Kidney (tissue), 14 donors: Measurements from ENCODE around the gene VWC2. TPM values are rescaled to one million over a fixed set of nuclear protein-coding genes. Genes with fewer than 3 reads are reported as not detected.

Source experiments
- DNase-seq, 5 donors: peaks; one replicate each; pipeline ENCODE4 v3.0.0-alpha.2; 2013 to 2020
- FAIRE-seq: peaks from 2 replicates; lab custom pipeline; 2012; peaks lifted over from hg19 to GRCh38; lab: Jason Lieb, UNC
- H3K27ac ChIP-seq, 2 donors: one replicate each; pipeline ENCODE4 v1.7.0; 2013; ENCODE audit warnings: low read depth in 2 of 2, low read length in 2 of 2, inconsistent platforms in 1 of 2
- H3K27me3 ChIP-seq: one replicate; pipeline ENCODE4 v1.7.1; 2013; ENCODE audit warnings: low read length, inconsistent platforms; ENCODE audit not compliant: control insufficient read depth, insufficient read depth
- H3K36me3 ChIP-seq, 3 donors: one replicate each; pipeline versions ENCODE4 v1.7.0 to v1.7.1; 2013; ENCODE audit warnings: low read length in 3 of 3, control low read depth in 1 of 3, inconsistent platforms in 1 of 3; ENCODE audit not compliant: insufficient read depth in 3 of 3, control insufficient read depth in 2 of 3
- H3K4me1 ChIP-seq, 3 donors: one replicate each; pipeline versions ENCODE4 v1.7.0 to v1.7.1; 2013; ENCODE audit warnings: low read length in 3 of 3, inconsistent platforms in 1 of 3, low read depth in 1 of 3; ENCODE audit not compliant: control insufficient read depth in 2 of 3, insufficient read depth in 2 of 3
- H3K4me3 ChIP-seq, 3 donors: one replicate each; pipeline versions ENCODE4 v1.7.0 to v1.8.1; 2013; ENCODE audit warnings: low read length in 3 of 3, control low read depth in 1 of 3, inconsistent platforms in 1 of 3
- H3K9ac ChIP-seq, 3 donors: one replicate each; pipeline versions ENCODE4 v1.7.0 to v1.7.1; 2013; ENCODE audit warnings: low read length in 3 of 3, control low read depth in 1 of 3, inconsistent platforms in 1 of 3
- H3K9me3 ChIP-seq, 3 donors: one replicate each; pipeline versions ENCODE4 v1.7.0 to v1.7.1; 2013; ENCODE audit warnings: low read length in 3 of 3, control low read depth in 1 of 3, inconsistent platforms in 1 of 3; ENCODE audit not compliant: control insufficient read depth in 2 of 3, insufficient read depth in 1 of 3
- intact Hi-C: fragments of 100-400 bp; cut with DNase I; formaldehyde crosslinking; loops from one replicate; pipeline ENCODE4 v1.11.1; 2022
- polyA plus RNA-seq: library from polyadenylated mRNA; stranded (reverse); fragments of 350-450 nt; fragmentation: Illumina TruSeq; extraction: RNeasy Lipid Tissue Mini Kit (QIAGEN cat#74804); gene quantifications from one replicate; pipeline ENCODE4 v1.2.3, GENCODE V29; 2014; ENCODE audit warnings: low read depth, low replicate concordance; ENCODE audit not compliant: insufficient read depth
- total RNA-seq: library from RNA; stranded (reverse); fragmentation: NEBNext Ultra II Directional; extraction: Animal tissue kit (Norgen Biotek cat#: 25700); gene quantifications from one replicate; pipeline ENCODE4 v1.2.1, GENCODE V29; 2021
- TF ChIP-seq, protein P1 (sequence below): IDR thresholded peaks from 3 replicates; pipeline ENCODE4 v1.5.1; 2012; ENCODE audit warnings: mild to moderate bottlenecking, moderate library complexity, borderline replicate concordance; ENCODE audit not compliant: insufficient read depth; ENCODE audit errors: extremely low read depth
- donor health status: control.
- donor health status: control.
- donor health status: control.
- donor health status: control.
- donor health status: control.
- donor health status: DM: yes; HTN: yes; CAD: no.
- donor health status: Normal renal cell carcinoma (clear cell type).

Gene VWC2
- total and polyA plus RNA-seq, 2 donors from 2014 or later = 0.06 to 0.13 TPM

DNA sequence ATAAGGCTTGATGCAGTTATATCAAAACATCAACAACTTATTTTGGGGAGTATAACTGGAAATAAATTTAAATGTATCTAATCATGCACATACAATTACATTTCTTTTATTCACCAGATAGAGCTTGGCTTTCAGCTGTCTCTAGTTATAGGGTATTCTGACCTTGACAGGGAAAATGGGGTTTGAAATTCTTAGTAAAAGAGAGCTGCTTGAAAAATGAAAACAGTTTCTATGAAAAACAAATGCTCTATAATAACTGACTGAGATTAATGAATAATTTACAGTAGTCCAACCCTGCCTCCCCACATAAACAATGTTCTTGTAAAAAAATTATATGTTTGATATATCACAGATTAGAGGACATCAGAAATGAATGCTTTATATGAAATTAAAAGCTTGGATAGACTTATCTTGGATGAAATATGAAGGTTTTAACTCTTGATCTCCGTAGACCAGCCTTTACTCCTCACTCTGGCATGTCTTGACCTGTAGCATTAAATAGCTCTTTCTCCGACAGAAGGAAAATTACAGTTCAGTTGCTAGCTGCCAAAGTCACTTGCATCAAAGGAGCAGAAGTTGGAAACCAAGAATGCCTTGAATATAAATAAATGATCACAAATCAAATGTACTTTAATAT is 32.1 kb downstream of the VWC2 start:
- Histone ChIP-seq H3K4me3 (no peak overlapping the region), H3K9ac (no peak overlapping the region), H3K9me3 (no peaks in the 10 kb centered on the region), H3K4me1 (no peaks in the 10 kb centered on the region), H3K27me3 (no peaks in the 10 kb centered on the region), H3K36me3 (no peaks in the 10 kb centered on the region), H3K27ac (no peak overlapping the region)
- TF ChIP-seq, protein P1, sequence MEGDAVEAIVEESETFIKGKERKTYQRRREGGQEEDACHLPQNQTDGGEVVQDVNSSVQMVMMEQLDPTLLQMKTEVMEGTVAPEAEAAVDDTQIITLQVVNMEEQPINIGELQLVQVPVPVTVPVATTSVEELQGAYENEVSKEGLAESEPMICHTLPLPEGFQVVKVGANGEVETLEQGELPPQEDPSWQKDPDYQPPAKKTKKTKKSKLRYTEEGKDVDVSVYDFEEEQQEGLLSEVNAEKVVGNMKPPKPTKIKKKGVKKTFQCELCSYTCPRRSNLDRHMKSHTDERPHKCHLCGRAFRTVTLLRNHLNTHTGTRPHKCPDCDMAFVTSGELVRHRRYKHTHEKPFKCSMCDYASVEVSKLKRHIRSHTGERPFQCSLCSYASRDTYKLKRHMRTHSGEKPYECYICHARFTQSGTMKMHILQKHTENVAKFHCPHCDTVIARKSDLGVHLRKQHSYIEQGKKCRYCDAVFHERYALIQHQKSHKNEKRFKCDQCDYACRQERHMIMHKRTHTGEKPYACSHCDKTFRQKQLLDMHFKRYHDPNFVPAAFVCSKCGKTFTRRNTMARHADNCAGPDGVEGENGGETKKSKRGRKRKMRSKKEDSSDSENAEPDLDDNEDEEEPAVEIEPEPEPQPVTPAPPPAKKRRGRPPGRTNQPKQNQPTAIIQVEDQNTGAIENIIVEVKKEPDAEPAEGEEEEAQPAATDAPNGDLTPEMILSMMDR = no peak
- FAIRE-seq = no peak
- peak in 2 of 5 donors; percentile 71 to 91 for DNase-seq
- intact Hi-C loops = no loop called here

DNA sequence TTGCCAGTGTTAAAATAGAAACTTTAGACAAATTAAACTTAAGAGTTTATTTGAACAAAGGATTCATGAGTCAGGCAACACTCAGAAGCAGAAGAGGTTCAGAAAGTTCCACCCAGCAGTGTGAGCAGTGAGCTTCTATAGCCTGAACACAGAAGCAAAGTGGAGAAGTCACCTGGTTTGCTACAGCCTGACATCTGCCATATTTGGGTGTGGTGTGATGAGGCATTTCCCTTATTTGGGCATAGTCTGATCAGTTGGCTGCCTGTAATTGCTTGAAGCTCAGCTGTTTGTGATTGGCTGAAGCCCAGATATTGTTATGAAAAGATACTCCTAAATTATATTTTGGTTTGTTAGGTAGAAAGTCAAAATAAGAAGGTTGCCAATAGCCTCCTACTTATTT is 39.1 kb downstream of the VWC2 start:
- no peak for DNase-seq
- Histone ChIP-seq H3K9ac (no peak overlapping the region), H3K4me3 (no peak overlapping the region), H3K36me3 (no peaks in the 10 kb centered on the region), H3K27me3 (no peaks in the 10 kb centered on the region), H3K4me1 (no peaks in the 10 kb centered on the region), H3K27ac (no peak overlapping the region), H3K9me3 (no peaks in the 10 kb centered on the region)
- intact Hi-C loops = no loop called here
- TF ChIP-seq, protein P1 = no peak
- FAIRE-seq = no peak

DNA sequence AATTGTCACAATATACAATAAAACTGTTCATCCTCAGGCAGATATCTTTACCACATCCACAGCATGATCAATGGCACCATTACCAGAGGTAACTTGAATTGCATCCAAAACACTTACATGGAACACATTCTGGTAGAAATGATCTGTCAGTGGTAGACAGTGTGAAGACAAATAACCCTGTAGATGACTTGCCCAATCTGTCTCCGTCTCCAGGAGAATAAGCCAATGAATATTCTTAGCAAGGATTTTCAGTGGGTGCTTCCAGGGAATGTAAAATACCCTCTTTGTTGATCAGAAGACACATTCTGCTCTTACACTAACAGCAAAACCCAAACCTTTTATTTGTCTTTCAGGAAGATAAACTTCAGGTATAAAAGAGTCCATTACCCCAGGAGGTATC is 43.8 kb downstream of the VWC2 start:
- Histone ChIP-seq H3K4me3 (no peak overlapping the region), H3K27me3 (no peaks in the 10 kb centered on the region)

More for the DNA sequence above, 43.8 kb downstream of the VWC2 start:
- TF ChIP-seq, protein P1 = no peak
- Histone ChIP-seq H3K36me3 (no peaks in the 10 kb centered on the region), H3K9me3 (no peaks in the 10 kb centered on the region), H3K27ac (no peak overlapping the region), H3K9ac (no peak overlapping the region), H3K4me1 (no peaks in the 10 kb centered on the region)
- DNase-seq = no peak
- FAIRE-seq = no peak
- intact Hi-C loops = no loop called here
